Ascending aorta (tissue), 2 donors: ENCODE results near the gene MRPS34. TPM values are rescaled to one million over a fixed set of nuclear protein-coding genes. Genes with fewer than 3 reads are reported as not detected.
"Not testable (repeated sequence)": the region's sequence is repeated elsewhere in the genome, so short reads cannot be mapped to it uniquely, and the experiment has no call there.

Source experiments
- DNase-seq, 2 donors: peaks; one replicate each; pipeline ENCODE4 v3.0.0-alpha.2; 2019; ENCODE audit warnings: low spot score in 2 of 2
- H3K27ac ChIP-seq, 2 donors: fragments of 200-600 bp; sonication (generic); one replicate each; pipeline ENCODE4 v1.5.1; 2016 to 2017; ENCODE audit warnings: mild to moderate bottlenecking in 1 of 2
- H3K27me3 ChIP-seq: fragments of 200-600 bp; sonication (generic); one replicate; pipeline ENCODE4 v1.5.1; 2017
- H3K36me3 ChIP-seq, 2 donors: fragments of 200-600 bp; sonication (generic); one replicate each; pipeline ENCODE4 v1.5.1; 2016
- H3K4me1 ChIP-seq, 2 donors: fragments of 200-600 bp; sonication (generic); one replicate each; pipeline ENCODE4 v1.5.1; 2016 to 2017; ENCODE audit warnings: mild to moderate bottlenecking in 1 of 2
- H3K4me3 ChIP-seq, 2 donors: fragments of 200-600 bp; sonication (generic); one replicate each; pipeline ENCODE4 v1.5.1; 2016 to 2017; ENCODE audit warnings: mild to moderate bottlenecking in 1 of 2
- H3K9me3 ChIP-seq, 2 donors: fragments of 200-600 bp; sonication (generic); one replicate each; pipeline ENCODE4 v1.5.1; 2016
- intact Hi-C: fragments of 100-400 bp; cut with DNase I; formaldehyde crosslinking; loops from one replicate; pipeline ENCODE4 v1.15.1; 2023
- total RNA-seq: library from RNA; depleted of rRNA; stranded (reverse); fragments of >200 nt; gene quantifications from one replicate; pipeline ENCODE4 v1.1.0, GENCODE V29; 2016
- TF ChIP-seq, protein P1 (sequence below), 3 experiments: fragments of 200-600 bp in 2 of 3; fragments of 450-650 bp in 1 of 3; sonication (generic) in 2 of 3; IDR thresholded peaks; one replicate each; pipeline ENCODE4 v1.5.1; 2016 to 2019; ENCODE audit warnings: antibody characterized with exemption in 3 of 3, mild to moderate bottlenecking in 1 of 3, moderate library complexity in 1 of 3

The MRPS34 gene
- total RNA-seq, 1 donor from 2014 or later, result 170 TPM

DNA sequence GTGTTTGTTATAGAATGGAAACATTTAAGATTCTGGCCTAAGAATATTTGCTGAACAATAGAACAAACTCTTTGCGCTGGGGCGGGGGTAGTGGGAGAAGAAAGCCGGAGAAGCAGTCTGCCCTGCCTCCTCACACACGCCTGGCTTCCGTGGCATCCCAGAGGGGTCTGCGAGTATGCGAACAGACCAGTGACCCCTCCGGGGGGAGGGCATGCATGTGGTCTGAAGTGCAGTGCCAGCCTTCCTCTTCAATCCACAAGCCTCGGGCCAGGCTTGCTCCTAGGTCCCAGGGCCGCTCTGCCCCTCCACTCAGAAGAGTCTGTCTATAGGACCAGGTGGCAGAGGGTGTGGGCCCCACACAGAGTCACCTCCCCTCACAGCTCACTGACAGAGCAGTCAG is 34.7 kb upstream of the MRPS34 start:
- no peak overlapping the region for H3K4me3 ChIP-seq
- H3K9me3 ChIP-seq, result no peaks in the 10 kb centered on the region
- H3K4me1 ChIP-seq, result no peaks in the 10 kb centered on the region
- intact Hi-C loops, result no loop called here
- peaks cover 25 to 53% of the 10 kb centered on the region in 2 donors for H3K36me3 ChIP-seq
- TF ChIP-seq, protein P1, sequence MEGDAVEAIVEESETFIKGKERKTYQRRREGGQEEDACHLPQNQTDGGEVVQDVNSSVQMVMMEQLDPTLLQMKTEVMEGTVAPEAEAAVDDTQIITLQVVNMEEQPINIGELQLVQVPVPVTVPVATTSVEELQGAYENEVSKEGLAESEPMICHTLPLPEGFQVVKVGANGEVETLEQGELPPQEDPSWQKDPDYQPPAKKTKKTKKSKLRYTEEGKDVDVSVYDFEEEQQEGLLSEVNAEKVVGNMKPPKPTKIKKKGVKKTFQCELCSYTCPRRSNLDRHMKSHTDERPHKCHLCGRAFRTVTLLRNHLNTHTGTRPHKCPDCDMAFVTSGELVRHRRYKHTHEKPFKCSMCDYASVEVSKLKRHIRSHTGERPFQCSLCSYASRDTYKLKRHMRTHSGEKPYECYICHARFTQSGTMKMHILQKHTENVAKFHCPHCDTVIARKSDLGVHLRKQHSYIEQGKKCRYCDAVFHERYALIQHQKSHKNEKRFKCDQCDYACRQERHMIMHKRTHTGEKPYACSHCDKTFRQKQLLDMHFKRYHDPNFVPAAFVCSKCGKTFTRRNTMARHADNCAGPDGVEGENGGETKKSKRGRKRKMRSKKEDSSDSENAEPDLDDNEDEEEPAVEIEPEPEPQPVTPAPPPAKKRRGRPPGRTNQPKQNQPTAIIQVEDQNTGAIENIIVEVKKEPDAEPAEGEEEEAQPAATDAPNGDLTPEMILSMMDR (IDR thresholded peaks at IDR 0.05), result no peak
- no peak for DNase-seq
- H3K27ac ChIP-seq, result no peak overlapping the region
- H3K27me3 ChIP-seq, result no peaks in the 10 kb centered on the region

- intact Hi-C loops, result no loop called here
- H3K27me3 ChIP-seq, result no peaks in the 10 kb centered on the region
- H3K27ac ChIP-seq, result no peak overlapping the region
- TF ChIP-seq, protein P1 (IDR thresholded peaks at IDR 0.05), result no peak
- H3K4me3 ChIP-seq, result no peak overlapping the region
- H3K4me1 ChIP-seq, result no peaks in the 10 kb centered on the region
- peaks cover 0 to 6% of the 10 kb centered on the region in 2 donors for H3K9me3 ChIP-seq
- DNase-seq, result no peak
- H3K36me3 ChIP-seq, result peaks cover 0 to 6% of the 10 kb centered on the region in 2 donors
Observed at GRCh38 chr16:1800701-1801100, 27.8 kb upstream of the MRPS34 start.

DNA sequence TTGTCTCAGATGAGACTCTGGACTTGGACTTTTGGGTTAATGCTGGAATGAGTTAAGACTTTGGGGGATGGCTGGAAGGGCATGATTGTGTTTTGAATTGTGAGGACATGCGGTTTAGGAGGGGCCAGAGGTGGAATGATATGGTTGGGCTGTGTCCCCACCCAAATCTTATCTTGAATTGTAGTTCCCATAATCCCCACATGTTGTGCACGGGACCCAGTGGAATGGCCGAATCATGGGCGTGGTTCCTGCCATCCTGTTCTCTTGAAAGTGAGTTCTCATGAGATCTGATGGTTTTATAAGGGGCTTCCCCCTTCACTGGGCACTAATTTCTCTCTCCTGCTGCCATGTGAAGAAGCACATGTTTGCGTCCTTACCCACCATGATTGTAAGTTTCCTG is 26.3 kb upstream of the MRPS34 start:
- H3K27me3 ChIP-seq, DNase-seq, H3K4me1 ChIP-seq, H3K9me3 ChIP-seq, H3K27ac ChIP-seq, H3K36me3 ChIP-seq, H3K4me3 ChIP-seq, intact Hi-C loops: not testable (repeated sequence)

GRCh38 chr16:1794908-1795666 is 22.2 kb upstream of the MRPS34 start:
- no peaks in the 10 kb centered on the region for H3K4me1 ChIP-seq
- intact Hi-C loops, result no loop called here
- no peaks in the 10 kb centered on the region for H3K27me3 ChIP-seq
- H3K27ac ChIP-seq, result no peak overlapping the region
- H3K4me3 ChIP-seq, result no peak overlapping the region
- H3K36me3 ChIP-seq, result peaks cover 7% of the 10 kb centered on the region in 2 donors
- peaks cover 0 to 6% of the 10 kb centered on the region in 2 donors for H3K9me3 ChIP-seq
- no peak for DNase-seq
- TF ChIP-seq, protein P1 (IDR thresholded peaks at IDR 0.05), result no peak

DNA sequence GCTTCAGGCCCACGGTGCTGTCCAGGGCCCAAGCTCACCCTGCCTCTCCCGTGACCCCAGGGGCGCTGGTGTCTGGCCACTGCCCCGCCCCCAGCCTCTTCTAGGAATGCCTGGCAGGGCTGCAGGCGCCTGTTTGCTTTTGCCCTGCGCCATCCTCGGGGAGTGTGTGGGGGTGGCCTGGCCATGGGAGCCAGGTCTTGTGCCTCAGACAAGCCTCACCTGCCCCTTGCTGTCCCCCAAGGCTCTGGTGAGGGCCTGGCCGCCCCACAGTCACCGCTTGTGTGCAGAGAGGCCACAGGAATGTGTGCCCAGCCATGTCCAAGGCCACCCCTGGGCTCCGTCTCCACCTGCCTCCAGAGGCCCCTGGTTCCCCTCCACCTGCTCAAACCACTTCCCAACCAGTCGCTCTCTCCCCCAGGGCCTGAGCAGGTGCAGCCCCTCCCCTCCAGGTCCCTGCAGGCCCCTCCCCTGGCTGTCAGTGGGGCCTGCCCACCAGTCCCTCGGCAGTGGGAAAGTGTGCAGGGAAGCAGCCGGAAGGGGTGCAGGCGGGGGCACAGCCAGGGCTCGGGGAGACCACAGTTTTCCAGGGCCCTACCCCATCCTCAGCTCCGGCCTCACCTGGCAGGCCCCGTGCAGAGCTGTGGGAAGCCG is 21.4 kb upstream of the MRPS34 start:
- peaks cover 0 to 6% of the 10 kb centered on the region in 2 donors for H3K9me3 ChIP-seq
- H3K27me3 ChIP-seq, result no peaks in the 10 kb centered on the region
- H3K36me3 ChIP-seq, result peaks cover 9 to 11% of the 10 kb centered on the region in 2 donors
- DNase-seq, result no peak
- no peak overlapping the region for H3K4me3 ChIP-seq
- TF ChIP-seq, protein P1 (IDR thresholded peaks at IDR 0.05), result no peak
- intact Hi-C loops, result no loop called here
- H3K4me1 ChIP-seq, result no peaks in the 10 kb centered on the region
- no peak overlapping the region for H3K27ac ChIP-seq

- Histone ChIP-seq H3K9me3 (peaks cover 0 to 6% of the 10 kb centered on the region in 2 donors), H3K36me3 (peaks cover 16 to 18% of the 10 kb centered on the region in 2 donors), H3K27me3 (no peaks in the 10 kb centered on the region), H3K4me3 (no peak within 1 kb of the TSS), H3K27ac (no peak within 1 kb of the TSS), H3K4me1 (no peaks in the 10 kb centered on the region)
- intact Hi-C loops, result no loop called here
- TF ChIP-seq, protein P1 (IDR thresholded peaks at IDR 0.05), result no peak
- DNase-seq, result no peak
Observed at GRCh38 chr16:1793578-1794220, 20.8 kb upstream of the MRPS34 start, which contains the start of gene IGFALS. Gene IGFALS (minus strand): TSS chr16:1793705. CDS start chr16:1793652, 53 bp downstream.
